Endothelial cell (in vitro differentiated cells): Measurements from ENCODE around the gene ATXN10. TPM values are rescaled to one million over a fixed set of nuclear protein-coding genes. Genes with fewer than 3 reads are reported as not detected.

Experiments
- DNase-seq: peaks from one replicate; pipeline ENCODE4 v3.0.0; 2021; ENCODE audit warnings: low spot score
- H3K27ac Mint-ChIP-seq: one replicate; pipeline ENCODE4 v1.8.0; 2021; ENCODE audit warnings: mixed read lengths, inconsistent platforms; ENCODE audit not compliant: unreplicated experiment
- H3K27me3 Mint-ChIP-seq: one replicate; pipeline ENCODE4 v1.8.0; 2021; ENCODE audit warnings: mild to moderate bottlenecking, moderate library complexity, mixed read lengths, inconsistent platforms; ENCODE audit not compliant: unreplicated experiment
- H3K36me3 Mint-ChIP-seq: one replicate; pipeline ENCODE4 v1.8.0; 2021; ENCODE audit warnings: mild to moderate bottlenecking, low read depth, mixed read lengths, inconsistent platforms; ENCODE audit not compliant: unreplicated experiment
- H3K4me1 Mint-ChIP-seq: one replicate; pipeline ENCODE4 v1.8.0; 2021; ENCODE audit warnings: mild to moderate bottlenecking, mixed read lengths, inconsistent platforms; ENCODE audit not compliant: unreplicated experiment
- H3K4me3 Mint-ChIP-seq: one replicate; pipeline ENCODE4 v1.8.0; 2021; ENCODE audit warnings: mild to moderate bottlenecking, mixed read lengths, inconsistent platforms; ENCODE audit not compliant: unreplicated experiment
- H3K9me3 Mint-ChIP-seq: one replicate; pipeline ENCODE4 v1.8.0; 2021; ENCODE audit warnings: mixed read lengths, inconsistent platforms; ENCODE audit not compliant: unreplicated experiment
- CTCF ChIP-seq: fragments of 200-600 bp; sonication (generic); IDR thresholded peaks from one replicate; pipeline ENCODE4 v1.5.0; 2021; ENCODE audit warnings: antibody characterized with exemption; ENCODE audit not compliant: unreplicated experiment
- total RNA-seq: library from RNA; stranded (reverse); fragmentation: NEBNext Ultra II Directional; extraction: Animal tissue kit (Norgen Biotek cat#: 25700); gene quantifications from one replicate; pipeline ENCODE4 v1.2.1, GENCODE V29; 2021; ENCODE audit not compliant: unreplicated experiment

ATXN10 gene
- total RNA-seq, 1 donor from 2014 or later = 152 TPM

GRCh38 chr22:45638197-45638596 lies 33.4 kb upstream of the ATXN10 start:
- H3K27me3 Mint-ChIP-seq = peaks cover 5% of the 10 kb centered on the region
- H3K27ac Mint-ChIP-seq = no peak overlapping the region
- no peaks in the 10 kb centered on the region for H3K36me3 Mint-ChIP-seq
- no peaks in the 10 kb centered on the region for H3K4me1 Mint-ChIP-seq
- no peak overlapping the region for H3K4me3 Mint-ChIP-seq
- DNase-seq = no peak
- no peak for TF ChIP-seq CTCF
- H3K9me3 Mint-ChIP-seq = no peaks in the 10 kb centered on the region

GRCh38 chr22:45638834-45639746 lies 32.5 kb upstream of the ATXN10 start:
- no peak overlapping the region for H3K27ac Mint-ChIP-seq
- no peaks in the 10 kb centered on the region for H3K4me1 Mint-ChIP-seq
- peaks cover 5% of the 10 kb centered on the region for H3K27me3 Mint-ChIP-seq
- no peaks in the 10 kb centered on the region for H3K36me3 Mint-ChIP-seq
- TF ChIP-seq CTCF = no peak
- no peak overlapping the region for H3K4me3 Mint-ChIP-seq
- DNase-seq = no peak
- no peaks in the 10 kb centered on the region for H3K9me3 Mint-ChIP-seq

- TF ChIP-seq CTCF = no peak
- Mint-ChIP-seq H3K4me3 (no peak overlapping the region), H3K27ac (no peak overlapping the region), H3K36me3 (no peaks in the 10 kb centered on the region), H3K27me3 (peaks cover 5% of the 10 kb centered on the region), H3K9me3 (no peaks in the 10 kb centered on the region), H3K4me1 (no peaks in the 10 kb centered on the region)
- DNase-seq = no peak
These were observed 31.9 kb upstream of the ATXN10 start for GRCh38 chr22:45639747-45640102.

GRCh38 chr22:45640291-45640940 lies 31.2 kb upstream of the ATXN10 start:
- Mint-ChIP-seq H3K36me3 (no peaks in the 10 kb centered on the region), H3K9me3 (no peaks in the 10 kb centered on the region), H3K27me3 (peaks cover 5% of the 10 kb centered on the region), H3K27ac (no peak overlapping the region), H3K4me3 (no peak overlapping the region), H3K4me1 (no peaks in the 10 kb centered on the region)
- no peak for DNase-seq
- no peak for TF ChIP-seq CTCF
